HG02852 (cell line): ENCODE data around the gene TNFRSF21.
"Not testable (repeated sequence)": the region's sequence is repeated elsewhere in the genome, so short reads cannot be mapped to it uniquely, and the experiment has no call there.

ENCODE experiments used
- ATAC-seq: cut with Tn5 transposase; IDR thresholded peaks from one replicate; pipeline ENCODE4 v1.9.1; 2021; ENCODE audit warnings: mild to moderate bottlenecking, moderate library complexity; ENCODE audit not compliant: unreplicated experiment

The TNFRSF21 gene, protein sequence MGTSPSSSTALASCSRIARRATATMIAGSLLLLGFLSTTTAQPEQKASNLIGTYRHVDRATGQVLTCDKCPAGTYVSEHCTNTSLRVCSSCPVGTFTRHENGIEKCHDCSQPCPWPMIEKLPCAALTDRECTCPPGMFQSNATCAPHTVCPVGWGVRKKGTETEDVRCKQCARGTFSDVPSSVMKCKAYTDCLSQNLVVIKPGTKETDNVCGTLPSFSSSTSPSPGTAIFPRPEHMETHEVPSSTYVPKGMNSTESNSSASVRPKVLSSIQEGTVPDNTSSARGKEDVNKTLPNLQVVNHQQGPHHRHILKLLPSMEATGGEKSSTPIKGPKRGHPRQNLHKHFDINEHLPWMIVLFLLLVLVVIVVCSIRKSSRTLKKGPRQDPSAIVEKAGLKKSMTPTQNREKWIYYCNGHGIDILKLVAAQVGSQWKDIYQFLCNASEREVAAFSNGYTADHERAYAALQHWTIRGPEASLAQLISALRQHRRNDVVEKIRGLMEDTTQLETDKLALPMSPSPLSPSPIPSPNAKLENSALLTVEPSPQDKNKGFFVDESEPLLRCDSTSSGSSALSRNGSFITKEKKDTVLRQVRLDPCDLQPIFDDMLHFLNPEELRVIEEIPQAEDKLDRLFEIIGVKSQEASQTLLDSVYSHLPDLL

GRCh38 chr6:47309291-47310130 lies at the start of gene TNFRSF21:
Gene TNFRSF21 (minus strand): TSS chr6:47309905. CDS start chr6:47309511, 394 bp downstream.
- ATAC-seq = peak; percentile 99

DNA sequence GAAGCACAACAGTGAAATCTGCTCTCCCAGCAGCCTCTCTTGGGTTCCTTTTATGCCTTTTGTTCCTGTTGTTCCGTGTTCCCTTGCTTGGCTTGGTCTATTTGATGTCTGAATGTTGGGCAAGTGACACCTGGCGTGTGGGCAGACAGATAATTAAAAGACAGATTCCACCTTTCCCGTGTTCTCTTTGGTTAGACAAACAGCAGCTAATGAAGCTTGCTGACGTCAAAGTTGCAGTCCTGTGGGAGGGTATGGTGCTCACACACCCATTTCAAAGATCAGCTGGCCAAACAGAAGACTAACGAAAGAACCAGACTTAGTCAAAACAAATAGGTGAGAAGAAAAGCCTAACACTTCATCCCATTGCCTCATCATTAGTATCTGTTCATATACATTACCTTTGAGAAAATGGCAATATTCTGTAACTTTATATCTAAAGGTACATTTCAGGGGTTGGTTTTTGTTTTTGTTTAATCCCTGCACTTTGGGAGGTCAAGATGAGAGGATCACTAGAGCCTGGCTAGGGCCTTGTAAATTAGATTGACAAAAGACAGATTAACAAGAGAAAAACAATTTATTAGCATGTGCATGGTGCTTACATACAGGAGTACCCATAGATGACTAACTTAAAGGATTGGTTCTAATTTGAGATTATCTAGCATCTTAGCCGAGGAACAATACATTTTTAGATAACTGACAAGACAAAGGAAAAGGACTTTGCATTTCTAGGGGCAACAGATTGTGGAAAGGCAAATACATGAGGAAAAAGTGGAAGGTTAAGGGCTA lies 48.9 kb upstream of the TNFRSF21 start:
- ATAC-seq = peak; percentile 50

DNA sequence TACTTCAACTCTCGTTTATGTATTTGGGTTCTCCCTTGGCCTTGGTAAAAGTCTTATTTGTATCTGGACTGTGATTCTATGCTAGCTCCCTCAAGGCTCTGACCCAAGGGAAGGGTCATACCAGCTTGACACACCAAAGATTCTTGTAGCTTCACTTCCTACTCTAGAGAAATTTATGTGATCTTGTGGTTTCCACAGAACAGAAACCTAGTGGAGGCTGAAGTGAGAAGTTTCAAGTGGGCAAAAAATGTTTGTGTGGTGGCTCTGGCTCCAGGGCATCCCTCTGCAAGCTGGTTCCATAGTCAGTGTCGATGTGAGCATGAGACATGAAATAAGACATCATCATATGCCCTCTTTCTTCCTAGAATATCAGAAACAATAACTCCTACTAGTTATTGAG lies 48.1 kb upstream of the TNFRSF21 start:
- peak; percentile 59 for ATAC-seq

DNA sequence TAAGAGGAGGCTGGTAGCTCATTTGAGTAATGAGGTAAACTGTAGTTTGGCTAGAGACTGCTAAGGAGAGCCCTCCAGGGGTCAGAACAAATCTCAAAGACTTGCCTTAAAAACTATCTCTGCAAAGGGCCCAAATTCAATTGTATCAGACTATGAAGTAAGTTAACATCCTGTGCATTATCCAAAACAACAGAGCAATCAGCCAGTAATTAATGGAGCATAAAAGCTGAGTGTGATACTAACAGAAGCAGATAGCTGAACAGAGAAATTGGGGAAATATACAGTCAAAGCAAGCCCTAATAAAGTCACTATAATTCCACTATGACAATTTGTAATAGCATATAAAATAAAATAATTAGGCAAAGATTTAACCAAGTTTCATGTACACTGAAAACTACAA lies 45.8 kb upstream of the TNFRSF21 start:
- no peak for ATAC-seq

DNA sequence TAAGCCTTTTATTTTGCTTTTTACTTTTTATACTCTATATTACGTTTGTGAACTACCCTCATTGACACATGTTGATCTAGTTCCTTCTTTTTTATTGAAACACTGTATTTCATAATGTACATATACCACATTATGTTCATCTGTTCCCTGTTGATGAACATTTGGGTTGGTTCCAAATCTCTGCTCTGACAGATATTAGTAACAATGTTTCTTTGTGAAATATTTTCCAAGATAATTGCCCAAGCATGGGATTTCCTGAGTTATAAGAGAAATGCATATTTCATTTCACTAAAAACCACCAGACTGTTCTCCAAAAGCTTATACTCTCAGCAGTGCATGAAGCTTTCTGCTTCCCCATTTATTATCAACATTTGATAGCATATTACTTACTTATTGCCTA lies 44.2 kb upstream of the TNFRSF21 start:
- ATAC-seq = no peak

DNA sequence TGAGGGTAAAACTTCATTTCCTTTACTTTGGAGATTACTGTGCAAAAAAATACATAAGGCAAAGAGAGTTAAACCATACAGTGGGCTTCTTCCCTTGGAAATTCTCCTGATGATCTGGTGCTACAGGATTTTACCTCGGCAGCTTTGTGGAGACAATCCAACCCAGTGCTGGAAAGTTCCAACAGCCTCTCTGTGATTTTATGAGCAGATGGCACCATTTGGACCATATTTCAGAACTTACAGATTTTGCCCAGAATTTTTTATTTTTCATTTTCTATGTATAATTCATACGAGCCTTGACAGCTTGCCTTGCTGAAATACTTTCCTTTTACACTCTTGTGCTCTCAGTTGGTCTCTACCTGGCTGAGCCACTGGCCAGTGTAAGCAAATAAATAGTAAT lies 43.3 kb upstream of the TNFRSF21 start:
- ATAC-seq = no peak

DNA sequence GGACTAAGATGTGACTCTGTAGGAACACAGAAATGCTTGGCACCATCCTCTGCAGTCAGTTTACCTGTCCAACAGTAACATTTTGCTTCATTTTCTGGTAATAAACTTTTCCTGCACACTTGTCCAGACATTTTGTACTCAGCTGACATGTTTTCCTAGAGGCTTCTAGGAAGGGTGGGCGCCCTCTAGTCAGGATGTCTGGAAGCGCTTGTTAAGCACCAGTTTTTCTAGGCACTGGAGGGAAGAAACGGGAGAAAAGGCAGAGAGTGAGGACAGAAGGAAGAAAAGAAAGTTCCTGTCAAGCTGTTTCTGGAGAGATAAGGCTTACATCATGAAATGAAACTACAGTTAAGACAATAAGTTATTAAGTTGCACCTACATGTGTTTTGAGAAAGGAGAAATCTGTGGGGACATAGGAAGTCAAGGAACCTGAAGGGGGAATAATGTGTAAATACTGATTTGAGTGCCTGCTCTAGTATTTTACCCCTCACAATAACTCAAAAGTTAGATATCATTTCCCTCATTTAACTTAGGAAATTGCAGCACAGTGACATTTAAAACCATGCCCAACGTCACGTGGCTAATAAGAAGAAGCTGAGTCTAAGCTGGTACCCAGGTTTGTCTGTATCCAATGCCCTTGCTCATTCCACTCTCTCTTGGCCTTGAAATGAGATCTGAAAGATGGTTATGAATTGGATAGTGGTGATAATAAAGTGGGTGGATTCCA lies 42.7 kb upstream of the TNFRSF21 start:
- no peak for ATAC-seq

DNA sequence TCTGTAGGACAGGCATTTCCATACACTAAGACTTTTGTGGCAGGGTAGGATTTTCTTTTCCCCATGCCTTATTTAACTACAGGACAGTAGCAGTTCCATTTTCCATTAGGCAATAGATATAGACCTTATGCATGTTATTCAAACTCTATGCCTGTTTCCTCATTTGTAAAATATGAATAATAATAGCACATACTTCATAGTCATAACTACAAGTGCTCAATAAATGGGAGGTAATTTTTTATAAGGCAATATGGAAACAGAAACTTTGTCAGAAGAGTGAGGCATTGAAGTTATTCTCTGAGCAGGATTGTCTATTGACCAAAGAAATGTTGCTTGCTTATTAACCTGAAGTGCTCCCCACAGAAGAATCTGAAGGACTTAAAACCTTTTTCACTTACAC lies 41.9 kb upstream of the TNFRSF21 start:
- ATAC-seq = no peak

DNA sequence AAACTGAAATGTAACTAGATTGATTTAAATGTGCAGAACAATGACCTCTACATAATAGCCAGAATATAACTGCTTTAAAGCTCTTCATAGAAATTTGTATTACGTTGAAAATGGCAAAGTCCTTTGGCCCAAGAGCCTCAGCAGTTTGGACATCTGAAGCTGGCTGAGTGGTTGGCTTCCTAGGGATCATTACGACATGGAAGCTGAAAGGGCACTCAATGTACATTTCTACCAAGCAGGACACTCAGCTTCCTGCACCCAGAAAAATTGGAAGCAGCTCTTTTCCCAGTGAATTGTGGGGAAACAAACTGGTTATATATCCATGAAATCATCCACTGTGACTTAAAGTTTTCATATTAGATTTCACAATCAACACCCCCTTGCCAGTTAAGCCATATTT lies 40.2 kb upstream of the TNFRSF21 start:
- no peak for ATAC-seq

DNA sequence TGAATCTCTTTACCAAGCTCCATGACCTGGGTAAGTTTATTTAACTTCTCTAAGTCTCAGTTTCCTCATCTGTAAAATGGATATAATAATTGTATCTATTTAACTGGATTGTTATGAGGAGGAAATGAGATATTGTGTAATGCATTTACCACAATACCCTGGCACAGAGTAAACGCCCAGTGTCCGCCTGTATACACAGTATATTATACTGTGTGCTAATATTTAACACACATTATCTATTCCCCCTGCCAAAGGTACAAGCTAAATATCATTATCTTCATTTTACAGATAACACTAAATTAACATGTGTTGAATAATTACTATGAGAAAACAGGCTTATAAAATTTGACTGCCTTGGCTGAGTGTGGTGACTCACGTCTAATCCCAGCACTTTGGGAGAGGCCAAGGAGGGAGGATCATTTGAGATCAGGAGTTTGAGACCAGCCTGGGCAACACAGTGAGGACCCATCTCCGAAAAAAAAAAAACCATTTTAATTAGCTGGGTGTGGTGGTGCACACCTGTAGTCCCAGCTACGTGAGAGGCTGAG lies 38.7 kb upstream of the TNFRSF21 start:
- no peak for ATAC-seq

- no peak for ATAC-seq
Measured at GRCh38 chr6:47345761-47346160, 36.1 kb upstream of the TNFRSF21 start.

DNA sequence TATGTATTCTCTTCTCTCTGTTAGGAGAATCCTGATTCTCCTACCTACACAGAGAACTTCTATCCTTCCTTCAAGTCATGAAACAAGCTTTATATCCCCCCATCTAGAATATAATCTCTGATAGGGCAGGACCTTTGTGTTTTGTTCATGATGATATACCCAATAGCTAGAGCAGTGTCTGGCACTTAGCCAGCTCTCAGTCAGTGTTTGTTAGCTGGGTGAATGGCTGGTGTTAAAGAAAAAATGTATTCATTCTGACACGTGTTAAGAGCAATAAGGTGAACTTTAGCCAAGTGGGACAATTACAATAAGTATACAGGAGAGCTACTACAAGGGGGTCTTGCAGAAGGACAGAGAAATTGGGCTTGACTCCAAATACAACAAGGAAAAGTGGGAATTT lies 34.3 kb upstream of the TNFRSF21 start:
- no peak for ATAC-seq

- no peak for ATAC-seq
Measured at GRCh38 chr6:47343600-47343999, 33.9 kb upstream of the TNFRSF21 start.

DNA sequence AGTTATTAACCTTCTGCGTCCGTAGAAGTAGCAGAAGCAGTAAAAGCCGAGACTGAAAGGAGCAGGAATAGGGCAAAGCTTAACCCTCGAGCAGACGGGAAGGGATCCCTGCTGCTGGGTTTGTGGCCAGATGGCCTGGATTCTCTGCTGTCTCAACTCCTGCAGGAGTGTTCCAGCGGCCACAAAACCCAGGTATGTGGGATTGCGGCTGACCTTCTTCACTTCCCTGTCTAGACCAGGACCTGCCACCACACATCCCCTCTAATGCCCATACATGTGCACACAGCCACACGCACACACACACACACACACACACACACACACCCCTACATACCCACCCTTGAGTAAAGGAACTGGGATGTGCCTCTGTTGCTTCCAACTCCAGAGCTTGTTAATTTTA lies 33.1 kb upstream of the TNFRSF21 start:
- no peak for ATAC-seq

DNA sequence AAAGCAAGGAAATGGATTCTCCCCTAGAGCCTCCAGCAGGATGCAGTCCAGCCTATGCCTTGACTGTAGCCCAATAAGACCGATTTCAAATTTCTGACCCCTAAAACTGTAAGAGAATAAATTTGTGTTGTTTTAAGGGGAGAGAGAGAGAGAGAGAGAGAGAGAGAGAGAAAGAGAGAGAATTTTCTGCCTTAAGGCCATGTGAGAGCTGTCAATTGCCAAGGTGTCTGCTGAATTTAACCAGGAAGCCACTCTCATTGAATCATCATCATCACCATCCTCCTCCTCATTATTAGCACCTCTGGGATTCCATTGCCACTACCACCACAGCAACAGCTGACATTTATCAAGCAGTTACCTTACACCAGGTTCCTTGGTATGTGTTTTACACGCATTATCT lies 27.8 kb upstream of the TNFRSF21 start:
- no peak for ATAC-seq

GRCh38 chr6:47336334-47336733 lies 26.6 kb upstream of the TNFRSF21 start:
- no peak for ATAC-seq

DNA sequence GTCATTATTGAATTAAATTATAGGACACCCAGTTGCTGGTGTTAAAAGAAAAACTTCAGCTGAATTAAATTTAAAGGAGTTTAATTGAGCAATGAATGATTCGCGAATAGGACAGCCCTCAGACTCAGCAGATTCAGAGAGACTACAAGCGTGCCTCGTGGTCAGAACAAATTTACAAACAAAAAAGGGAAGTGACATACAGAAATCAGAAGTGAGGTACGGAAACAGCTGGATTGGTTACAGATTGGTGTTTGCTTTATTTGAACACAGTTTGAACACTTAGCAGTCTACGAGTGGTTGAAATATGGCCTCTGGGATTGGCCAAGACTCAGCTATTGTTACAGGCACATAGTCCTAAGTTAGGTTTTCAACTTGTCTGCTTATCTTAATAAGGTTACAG lies 25.8 kb upstream of the TNFRSF21 start:
- peak; percentile 97 for ATAC-seq

GRCh38 chr6:47334334-47334733 lies 24.6 kb upstream of the TNFRSF21 start:
- no peak for ATAC-seq

- not testable (repeated sequence) for ATAC-seq
Measured at GRCh38 chr6:47328606-47329005, 18.9 kb upstream of the TNFRSF21 start.

DNA sequence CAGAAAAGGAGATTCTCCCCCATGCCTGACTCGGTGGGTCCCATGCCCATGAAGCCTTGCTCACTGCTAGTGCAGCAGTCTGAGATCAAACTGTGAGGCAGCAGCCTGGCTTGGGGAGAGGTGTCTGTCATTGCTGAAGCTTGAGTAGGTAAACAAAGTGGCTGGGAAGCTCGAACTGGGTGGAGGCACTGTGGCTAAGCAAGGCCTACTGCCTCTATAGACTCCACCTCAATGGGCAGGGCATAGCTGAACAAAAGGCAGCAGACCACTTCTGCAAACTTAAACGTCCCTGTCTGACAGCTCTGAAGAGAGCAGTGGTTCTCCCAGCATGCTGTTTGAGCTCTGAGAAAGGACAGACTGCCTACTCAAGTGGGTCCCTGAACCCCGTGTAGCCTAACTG lies 18.4 kb upstream of the TNFRSF21 start:
- ATAC-seq = not testable (repeated sequence)
